Prostate gland (tissue), 2 donors: ENCODE results near the gene FBXW7.

Experiments
- POLR2A ChIP-seq: fragments of 450-650 bp; IDR thresholded peaks from one replicate; pipeline ENCODE4 v1.6.1; 2016; ENCODE audit warnings: antibody characterized with exemption, mild to moderate bottlenecking
- POLR2AphosphoS5 ChIP-seq: sonication (generic); formaldehyde crosslinking; IDR thresholded peaks from one replicate; pipeline ENCODE4 v1.6.1; 2017; ENCODE audit warnings: antibody characterized with exemption
- TF ChIP-seq, protein P1 (sequence below), 4 experiments: fragments of 200-600 bp in 2 of 4; fragments of 450-650 bp in 2 of 4; sonication (generic) in 2 of 4; IDR thresholded peaks; 1 replicate in 3 of 4; 2 replicates in 1 of 4; pipeline ENCODE4 v1.5.1; 2016 to 2019; ENCODE audit warnings: antibody characterized with exemption in 4 of 4, mild to moderate bottlenecking in 2 of 4, moderate library complexity in 2 of 4

DNA sequence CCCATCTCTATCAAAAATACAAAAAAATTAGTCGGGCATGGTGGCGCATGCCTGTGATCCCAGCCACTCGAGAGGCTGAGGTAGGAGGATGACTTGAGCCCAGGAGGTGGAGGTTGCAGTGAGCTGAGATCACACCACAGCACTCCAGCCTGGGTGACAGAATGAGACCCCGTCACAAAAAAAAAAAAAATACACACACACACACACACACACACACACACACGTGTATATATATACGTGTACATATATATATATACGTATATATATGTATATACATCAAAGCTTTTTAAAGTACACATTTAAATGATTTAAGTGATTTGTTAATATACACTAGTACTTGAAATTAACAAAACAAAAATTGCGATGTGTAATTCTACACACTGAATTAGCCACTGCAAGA is 6.0 kb downstream of the FBXW7 start:
- TF ChIP-seq POLR2A (no peak), POLR2AphosphoS5 (no peak)
- TF ChIP-seq, protein P1, sequence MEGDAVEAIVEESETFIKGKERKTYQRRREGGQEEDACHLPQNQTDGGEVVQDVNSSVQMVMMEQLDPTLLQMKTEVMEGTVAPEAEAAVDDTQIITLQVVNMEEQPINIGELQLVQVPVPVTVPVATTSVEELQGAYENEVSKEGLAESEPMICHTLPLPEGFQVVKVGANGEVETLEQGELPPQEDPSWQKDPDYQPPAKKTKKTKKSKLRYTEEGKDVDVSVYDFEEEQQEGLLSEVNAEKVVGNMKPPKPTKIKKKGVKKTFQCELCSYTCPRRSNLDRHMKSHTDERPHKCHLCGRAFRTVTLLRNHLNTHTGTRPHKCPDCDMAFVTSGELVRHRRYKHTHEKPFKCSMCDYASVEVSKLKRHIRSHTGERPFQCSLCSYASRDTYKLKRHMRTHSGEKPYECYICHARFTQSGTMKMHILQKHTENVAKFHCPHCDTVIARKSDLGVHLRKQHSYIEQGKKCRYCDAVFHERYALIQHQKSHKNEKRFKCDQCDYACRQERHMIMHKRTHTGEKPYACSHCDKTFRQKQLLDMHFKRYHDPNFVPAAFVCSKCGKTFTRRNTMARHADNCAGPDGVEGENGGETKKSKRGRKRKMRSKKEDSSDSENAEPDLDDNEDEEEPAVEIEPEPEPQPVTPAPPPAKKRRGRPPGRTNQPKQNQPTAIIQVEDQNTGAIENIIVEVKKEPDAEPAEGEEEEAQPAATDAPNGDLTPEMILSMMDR (IDR thresholded peaks at IDR 0.05), result no peak
